K562 (cell line): ENCODE measurements around the gene PIK3C2A. TPM values are rescaled to one million over a fixed set of nuclear protein-coding genes. Genes with fewer than 3 reads are reported as not detected.
A peak's percentile ranks its signal among the peaks of the same experiment; 100 is the strongest.

Experiments
- EP400 ChIP-seq: fragments of 450-650 bp; IDR thresholded peaks from 2 replicates; pipeline ENCODE4 v1.6.1; 2017; ENCODE audit warnings: antibody characterized with exemption, mild to moderate bottlenecking, moderate library complexity
- FOXK2 ChIP-seq, 2 experiments: fragments of 450-650 bp; IDR thresholded peaks in 1 of 2; conservative IDR thresholded peaks in 1 of 2; 2 replicates each; pipeline ENCODE4 v1.6.1; 2016; ENCODE audit warnings: low read depth in 2 of 2, mild to moderate bottlenecking in 1 of 2
- FOXP4 ChIP-seq: sonication (generic); formaldehyde crosslinking; IDR thresholded peaks from 2 replicates; pipeline ENCODE4 v1.8.0; 2022; ENCODE audit warnings: mild to moderate bottlenecking, missing genetic modification reagents, borderline replicate concordance
- GABPB2 ChIP-seq: fragments of 250-450 bp; sonication (Bioruptor Pico); conservative IDR thresholded peaks from 2 replicates; pipeline ENCODE4 v1.5.1; 2021; ENCODE audit warnings: mild to moderate bottlenecking
- GTF2F1 ChIP-seq: IDR thresholded peaks from 2 replicates; pipeline ENCODE4 v1.6.1; 2011; ENCODE audit warnings: low read depth, low read length, improper control_type of control experiment
- HNRNPLL ChIP-seq: fragments of 200-400 bp; formaldehyde crosslinking; IDR thresholded peaks from 2 replicates; pipeline ENCODE4 v1.6.1; 2017; ENCODE audit warnings: low read length, low read depth, mild to moderate bottlenecking; ENCODE audit not compliant: poor library complexity, severe bottlenecking
- KAT7 ChIP-seq: sonication (generic); formaldehyde crosslinking; IDR thresholded peaks from 2 replicates; pipeline ENCODE4 v1.8.0; 2022; ENCODE audit warnings: missing genetic modification reagents, mild to moderate bottlenecking, borderline replicate concordance
- NRF1 ChIP-seq, 2 experiments: fragments of 450-650 bp; IDR thresholded peaks in 1 of 2; conservative IDR thresholded peaks in 1 of 2; 2 replicates each; pipeline ENCODE4 v1.6.1; 2014; ENCODE audit warnings: mild to moderate bottlenecking in 2 of 2
- POLR2G ChIP-seq: fragments of 200-400 bp; formaldehyde crosslinking; IDR thresholded peaks from 2 replicates; pipeline ENCODE4 v1.6.1; 2017; ENCODE audit warnings: low read depth, mild to moderate bottlenecking, antibody characterized with exemption, low read length, moderate library complexity
- PRMT5 ChIP-seq: sonication (generic); formaldehyde crosslinking; IDR thresholded peaks from 2 replicates; pipeline ENCODE4 v1.5.0; 2020; ENCODE audit warnings: missing genetic modification reagents
- RNF219 ChIP-seq: fragments of 250-450 bp; sonication (Bioruptor Pico); IDR thresholded peaks from 2 replicates; pipeline ENCODE4 v1.5.0; 2022; ENCODE audit warnings: mild to moderate bottlenecking
- SAFB ChIP-seq: fragments of 200-400 bp; formaldehyde crosslinking; IDR thresholded peaks from 2 replicates; pipeline ENCODE4 v1.6.1; 2017; ENCODE audit warnings: low read depth, low read length, borderline replicate concordance
- SNAPC5 ChIP-seq: fragments of 250-450 bp; sonication (Bioruptor Pico); IDR thresholded peaks from 2 replicates; pipeline ENCODE4 v1.8.0; 2021; ENCODE audit warnings: moderate library complexity, mild to moderate bottlenecking, inconsistent platforms
- SUPT5H ChIP-seq: fragments of 450-650 bp; IDR thresholded peaks from 2 replicates; pipeline ENCODE4 v1.6.1; 2016
- ZBTB9 ChIP-seq: fragments of 450-650 bp; formaldehyde crosslinking; IDR thresholded peaks from 2 replicates; pipeline ENCODE4 v1.4.0; 2020; ENCODE audit warnings: mild to moderate bottlenecking, moderate library complexity
- ZFX ChIP-seq: sonication (generic); formaldehyde crosslinking; IDR thresholded peaks from 2 replicates; pipeline ENCODE4 v1.8.0; 2022; ENCODE audit warnings: mild to moderate bottlenecking, missing genetic modification reagents, moderate library complexity
- ZNF174 ChIP-seq: fragments of 250-450 bp; sonication (Bioruptor Pico); IDR thresholded peaks from 2 replicates; pipeline ENCODE4 v1.4.0; 2020; ENCODE audit warnings: mild to moderate bottlenecking
- ZNF354B ChIP-seq: fragments of 250-450 bp; sonication (Bioruptor Pico); IDR thresholded peaks from 2 replicates; pipeline ENCODE4 v1.4.0; 2020
- ZNF668 ChIP-seq: fragments of 250-450 bp; sonication (Bioruptor Pico); IDR thresholded peaks from 2 replicates; pipeline ENCODE4 v1.8.0; 2022; ENCODE audit warnings: mild to moderate bottlenecking, inconsistent platforms
- ZNF785 ChIP-seq: fragments of 250-450 bp; sonication (Bioruptor Pico); IDR thresholded peaks from 2 replicates; pipeline ENCODE4 v1.4.0; 2020; ENCODE audit warnings: mild to moderate bottlenecking
- polyA plus RNA-seq, 8 experiments: library from polyadenylated mRNA; depleted of rRNA in 4 of 8; stranded (reverse) in 5 of 8; unstranded in 3 of 8; fragments of >200 nt; fragmentation: Nextera tagmentation in 2 of 8; fragmentation: Illumina TruSeq in 1 of 8; extraction: Ambion mirVana in 2 of 8; extraction: Trizol in 1 of 8; gene quantifications; 2 replicates each; pipeline versions ENCODE4 v1.2.1 to v1.2.3, GENCODE V29; 2011 to 2014; ENCODE audit warnings: inconsistent platforms in 1 of 8, missing spikeins in 1 of 8
- total RNA-seq, 7 experiments: library from RNA; depleted of rRNA in 6 of 7; stranded (reverse); fragments of >200 nt in 6 of 7; fragmentation: Illumina TruSeq in 2 of 7; extraction: Trizol in 2 of 7; gene quantifications; 2 replicates each; pipeline versions ENCODE4 v1.2.1 to v1.2.3, GENCODE V29; 2011 to 2021; ENCODE audit warnings: low replicate concordance in 1 of 7
- TF ChIP-seq, protein P1 (sequence below): fragments of 450-650 bp; IDR thresholded peaks from 2 replicates; pipeline ENCODE4 v1.6.1; 2016; ENCODE audit warnings: antibody characterized with exemption

Gene PIK3C2A
- total and polyA plus RNA-seq, 9 of the 15 experiments (the other 6 are each of a cell fraction or from before 2014, with no cell fraction given), result 3.1 to 25.2 (median 15.6) TPM

- TF ChIP-seq FOXK2 (conservative IDR thresholded peaks at IDR 0.05 in 1 of 2, IDR thresholded peaks at IDR 0.05 in 1 of 2; ENCODE audit: low read depth in 2 of 2), result peak in 1 of 2 experiments; percentile 59; a peak in 2 of 4 replicates
- no peak for TF ChIP-seq ZNF174 (CRISPR knock-in tag)
- peak; percentile 56 for TF ChIP-seq HNRNPLL
- no peak for TF ChIP-seq SAFB
- TF ChIP-seq SUPT5H, result peak; percentile 94
- no peak for TF ChIP-seq GTF2F1
- TF ChIP-seq RNF219, result no peak
- TF ChIP-seq GABPB2 (CRISPR knock-in tag), result no peak
- TF ChIP-seq POLR2G, result peak; percentile 96
- TF ChIP-seq, protein P1, sequence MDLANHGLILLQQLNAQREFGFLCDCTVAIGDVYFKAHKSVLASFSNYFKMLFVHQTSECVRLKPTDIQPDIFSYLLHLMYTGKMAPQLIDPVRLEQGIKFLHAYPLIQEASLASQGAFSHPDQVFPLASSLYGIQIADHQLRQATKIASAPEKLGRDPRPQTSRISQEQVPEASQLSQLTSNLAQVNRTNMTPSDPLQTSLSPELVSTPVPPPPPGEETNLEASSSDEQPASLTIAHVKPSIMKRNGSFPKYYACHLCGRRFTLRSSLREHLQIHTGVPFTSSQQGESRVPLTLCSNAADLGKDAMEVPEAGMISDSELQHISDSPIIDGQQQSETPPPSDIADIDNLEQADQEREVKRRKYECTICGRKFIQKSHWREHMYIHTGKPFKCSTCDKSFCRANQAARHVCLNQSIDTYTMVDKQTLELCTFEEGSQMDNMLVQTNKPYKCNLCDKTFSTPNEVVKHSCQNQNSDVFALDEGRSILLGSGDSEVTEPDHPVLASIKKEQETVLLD, result 0 out of 2 replicates have a peak, but pooled peaks have one; percentile 8
- 0 out of 2 replicates have a peak, but pooled peaks have one; percentile 27 for TF ChIP-seq FOXP4 (CRISPR knock-in tag)
- peak; percentile 75; the same call in 1 of the 2 replicates for TF ChIP-seq KAT7 (CRISPR knock-in tag)
- TF ChIP-seq ZFX (CRISPR knock-in tag), result peak; percentile 92
- TF ChIP-seq ZNF785 (CRISPR knock-in tag), result no peak
- no peak for TF ChIP-seq SNAPC5 (CRISPR knock-in tag)
- TF ChIP-seq PRMT5 (CRISPR knock-in tag), result no peak
- no peak for TF ChIP-seq ZNF668
- TF ChIP-seq ZNF354B, result no peak
- TF ChIP-seq EP400, result peak; percentile 70; the same call in 1 of the 2 replicates
- no peak for TF ChIP-seq ZBTB9 (CRISPR knock-in tag)
- TF ChIP-seq NRF1 (conservative IDR thresholded peaks at IDR 0.05 in 1 of 2, IDR thresholded peaks at IDR 0.05 in 1 of 2), result peak; percentile 73 to 80
These were observed at the start of gene PIK3C2A (continued) for GRCh38 chr11:17207317-17208256.
